Measurements from ENCODE around the gene MEGF11.
"Not testable (repeated sequence)": the region's sequence is repeated elsewhere in the genome, so short reads cannot be mapped to it uniquely, and the experiment has no call there.

Gene MEGF11

DNA sequence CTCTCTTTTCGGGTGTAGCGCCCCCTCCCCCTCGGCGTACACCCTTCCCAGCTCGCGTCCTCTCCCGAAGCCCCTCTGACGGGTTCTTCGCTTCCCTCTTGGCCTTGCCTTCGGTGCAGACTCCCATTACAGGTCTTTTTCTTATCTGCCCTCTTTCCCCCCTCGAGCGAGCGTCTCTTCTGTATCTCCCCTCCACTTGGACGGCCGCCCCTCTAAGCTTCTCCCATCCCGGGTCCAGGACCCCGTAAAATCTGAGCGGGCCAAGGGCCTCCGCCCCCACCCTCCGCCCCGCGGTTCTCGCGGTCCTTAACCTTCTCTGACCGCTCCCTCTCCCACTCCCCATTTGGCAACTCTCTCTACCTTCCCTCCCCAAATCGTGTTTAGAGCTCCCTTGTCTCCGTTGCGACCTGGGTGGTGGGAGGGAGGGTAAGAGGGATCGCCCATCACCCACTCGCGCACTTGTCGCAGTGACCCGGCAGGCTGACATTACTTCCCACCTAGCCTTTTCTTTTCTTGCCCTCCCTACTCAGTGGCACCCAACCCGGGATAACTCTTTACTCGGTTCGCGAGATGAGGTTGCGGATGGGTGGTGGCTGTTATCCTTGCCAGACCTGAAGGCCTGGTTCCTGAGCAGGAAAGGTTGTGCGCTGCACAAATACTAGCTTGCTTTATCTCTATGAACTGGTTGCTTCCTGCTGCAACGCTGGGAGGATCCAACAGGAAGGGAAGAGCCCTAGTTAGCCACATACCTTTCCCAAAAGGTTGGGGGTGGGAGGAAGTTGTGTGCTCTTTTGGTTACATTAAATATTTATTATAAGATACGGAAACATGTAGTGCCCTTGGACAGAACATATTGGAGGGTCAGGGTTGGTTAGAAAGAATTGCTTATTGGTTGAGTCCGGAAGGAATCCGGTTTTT is 383.3 kb downstream of the MEGF11 start:
- DNase-seq, result no peak

DNA sequence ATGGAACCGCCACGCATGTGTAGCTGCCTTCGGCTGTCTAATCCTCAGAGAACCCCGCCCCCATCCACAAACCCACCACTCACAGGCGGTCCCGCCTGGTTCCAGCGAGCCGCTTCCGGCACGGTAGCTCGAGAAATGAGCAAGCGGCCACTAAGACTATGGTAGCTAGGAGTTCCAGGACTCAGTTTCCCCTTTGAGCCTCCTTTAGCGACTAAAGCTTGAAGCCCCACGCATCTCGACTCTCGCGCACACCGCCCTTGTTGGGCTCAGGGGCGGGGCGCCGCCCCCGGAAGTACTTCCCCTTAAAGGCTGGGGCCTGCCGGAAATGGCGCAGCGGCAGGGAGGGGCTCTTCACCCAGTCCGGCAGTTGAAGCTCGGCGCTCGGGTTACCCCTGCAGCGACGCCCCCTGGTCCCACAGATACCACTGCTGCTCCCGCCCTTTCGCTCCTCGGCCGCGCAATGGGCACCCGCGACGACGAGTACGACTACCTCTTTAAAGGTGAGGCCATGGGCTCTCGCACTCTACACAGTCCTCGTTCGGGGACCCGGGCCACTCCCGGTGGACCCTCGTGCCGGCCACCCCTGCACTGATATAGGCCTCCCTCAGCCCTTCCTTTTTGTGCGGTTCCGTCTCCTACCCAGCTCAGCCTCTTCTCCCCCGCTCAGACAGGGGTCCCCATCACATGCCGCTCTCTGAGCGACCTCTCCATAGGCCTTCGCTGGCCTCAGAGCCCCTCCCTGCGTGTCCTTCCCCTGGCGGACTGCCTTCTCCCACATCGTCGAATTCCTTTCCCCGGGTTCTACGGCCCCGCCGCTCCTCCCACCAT is 384.2 kb downstream of the MEGF11 start, which contains the start of gene RAB11A:
TSS of gene RAB11A (plus strand) at position 366 of the 828 bp plus-strand sequence. CDS start at position 461, 95 bp downstream.
- peak; percentile 93 to 96 for DNase-seq

DNA sequence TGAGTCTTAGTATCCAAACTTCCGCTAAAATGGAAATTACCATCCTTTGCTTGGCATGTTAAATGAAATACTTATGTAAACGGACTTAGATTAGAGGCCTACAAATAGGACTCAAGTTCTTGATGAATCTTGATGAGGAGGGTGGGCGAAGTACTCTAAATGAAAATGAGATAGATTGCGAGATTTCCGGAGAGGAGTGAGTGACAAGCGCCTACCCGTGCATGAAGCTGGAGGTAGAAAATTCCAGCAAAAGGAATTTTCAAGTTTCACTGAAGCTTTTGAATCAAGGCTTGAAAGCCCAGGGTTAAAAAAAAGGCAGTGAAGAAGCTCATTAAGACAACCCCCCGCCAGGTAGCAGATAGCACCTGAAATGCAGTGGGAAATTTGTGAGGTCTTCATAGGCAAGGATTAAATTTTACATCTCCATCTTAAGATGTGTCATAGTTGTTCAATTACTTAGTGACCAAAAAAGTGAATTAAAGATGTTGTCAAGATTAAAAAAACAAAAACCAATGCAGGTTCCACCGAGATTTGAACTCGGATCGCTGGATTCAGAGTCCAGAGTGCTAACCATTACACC is 384.9 kb downstream of the MEGF11 start:
- DNase-seq, result no peak

DNA sequence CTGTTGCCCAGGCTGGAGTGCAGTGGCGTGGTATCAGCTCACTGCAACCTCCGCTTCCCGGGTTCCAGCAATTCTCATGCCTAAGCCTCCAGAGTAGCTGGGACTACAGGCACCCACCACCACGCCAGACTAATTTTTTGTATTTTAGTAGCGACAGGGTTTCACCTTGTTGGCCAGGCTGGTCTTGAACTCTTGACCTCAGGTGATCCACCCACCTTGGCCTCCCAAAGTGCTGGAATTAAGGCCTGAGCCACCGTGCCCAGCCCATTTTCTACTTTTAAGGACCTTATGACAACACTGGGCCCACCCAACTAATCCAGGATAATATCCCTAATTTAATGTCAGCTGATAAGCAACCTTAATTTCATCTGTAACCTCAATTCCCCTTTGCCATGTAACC is 385.6 kb downstream of the MEGF11 start:
- DNase-seq, result not testable (repeated sequence)

DNA sequence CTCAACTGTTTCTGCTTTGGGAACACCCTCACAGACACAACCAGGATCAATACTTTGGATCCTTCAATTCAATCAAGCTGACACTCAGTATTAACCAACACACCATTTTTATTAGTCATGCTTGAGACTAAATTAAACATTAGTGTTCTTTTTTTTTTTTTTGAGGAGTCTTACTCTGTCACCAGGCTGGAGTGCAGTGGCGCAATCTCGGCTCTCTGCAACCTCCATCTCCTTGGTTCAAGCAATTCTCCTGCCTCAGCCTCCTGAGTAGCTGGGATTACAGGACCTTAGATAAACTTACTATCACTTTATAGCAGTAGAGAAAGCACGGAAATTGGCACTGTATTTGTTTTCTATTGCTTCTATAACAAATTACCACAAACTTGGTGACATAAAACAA is 386.3 kb downstream of the MEGF11 start:
- no peak for DNase-seq

DNA sequence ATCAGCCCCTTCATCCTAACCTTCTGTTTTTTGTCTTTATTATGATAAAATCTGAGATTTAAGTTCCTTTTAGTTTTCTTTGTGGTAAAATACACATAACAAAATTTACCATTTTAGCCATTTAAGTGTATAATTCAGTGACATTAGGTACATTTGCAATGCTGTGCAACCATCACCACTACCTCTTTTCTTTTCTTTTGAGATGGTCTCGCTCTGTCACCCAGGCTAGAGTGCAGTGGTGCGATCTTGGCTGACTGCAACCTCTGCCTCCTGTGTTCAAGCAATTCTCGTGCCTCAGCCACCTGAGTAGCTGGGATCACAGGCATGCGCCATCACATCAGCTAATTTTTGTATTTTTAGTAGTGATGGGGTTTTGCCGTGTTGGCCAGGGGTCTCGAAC is 390.4 kb downstream of the MEGF11 start:
- DNase-seq, result no peak

DNA sequence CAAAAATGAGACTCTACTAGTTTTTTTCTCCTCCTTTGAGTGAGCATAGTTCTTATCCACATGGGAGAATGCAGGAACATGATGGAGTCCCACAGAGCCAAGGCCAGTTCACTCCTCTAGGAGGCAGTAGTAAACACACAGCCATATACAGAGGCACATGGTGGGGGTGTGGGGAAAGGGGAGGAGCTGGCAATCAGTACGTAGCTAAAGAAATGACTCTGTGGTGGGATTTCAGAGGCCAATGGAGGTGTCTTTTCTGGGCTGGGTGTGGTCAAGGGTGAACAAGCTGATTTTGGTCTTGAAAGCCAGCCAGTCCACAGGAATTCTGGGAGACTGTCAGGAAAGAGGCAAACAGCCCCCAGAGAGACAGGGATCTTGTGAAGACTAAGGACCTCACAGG is 390.9 kb downstream of the MEGF11 start:
- DNase-seq, result peak; percentile 50 to 56

DNA sequence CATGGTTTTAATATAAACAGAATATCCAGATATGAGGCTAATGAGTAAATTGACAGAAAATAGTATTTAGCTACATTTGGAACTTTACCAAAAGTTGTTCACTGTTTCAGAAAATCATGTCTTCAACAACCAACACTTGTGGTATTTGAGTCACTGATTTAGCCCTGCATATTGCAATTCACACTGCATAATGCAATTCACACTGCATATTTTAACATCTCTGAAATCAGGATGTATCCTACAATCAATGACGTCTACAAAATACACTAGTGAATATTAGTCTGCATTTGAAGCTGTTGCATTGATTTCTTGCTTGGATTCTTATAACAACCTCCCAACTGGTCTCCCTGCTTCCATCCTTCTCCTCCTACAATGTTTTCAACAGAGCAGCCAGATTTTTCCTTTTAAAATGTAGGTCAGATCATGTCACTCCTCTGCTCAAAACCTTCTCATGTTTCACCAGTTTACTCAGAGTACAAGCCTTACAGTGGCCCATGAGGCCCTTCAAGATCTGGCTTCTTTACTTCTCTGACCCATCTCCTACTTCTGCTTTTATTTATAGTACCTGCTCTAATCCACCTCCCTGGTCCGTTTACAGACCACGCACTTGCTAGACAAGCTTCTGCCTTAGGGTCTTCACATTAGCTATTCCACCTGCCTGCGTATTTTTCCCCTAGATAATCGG is 395.7 kb downstream of the MEGF11 start:
- DNase-seq, result no peak

DNA sequence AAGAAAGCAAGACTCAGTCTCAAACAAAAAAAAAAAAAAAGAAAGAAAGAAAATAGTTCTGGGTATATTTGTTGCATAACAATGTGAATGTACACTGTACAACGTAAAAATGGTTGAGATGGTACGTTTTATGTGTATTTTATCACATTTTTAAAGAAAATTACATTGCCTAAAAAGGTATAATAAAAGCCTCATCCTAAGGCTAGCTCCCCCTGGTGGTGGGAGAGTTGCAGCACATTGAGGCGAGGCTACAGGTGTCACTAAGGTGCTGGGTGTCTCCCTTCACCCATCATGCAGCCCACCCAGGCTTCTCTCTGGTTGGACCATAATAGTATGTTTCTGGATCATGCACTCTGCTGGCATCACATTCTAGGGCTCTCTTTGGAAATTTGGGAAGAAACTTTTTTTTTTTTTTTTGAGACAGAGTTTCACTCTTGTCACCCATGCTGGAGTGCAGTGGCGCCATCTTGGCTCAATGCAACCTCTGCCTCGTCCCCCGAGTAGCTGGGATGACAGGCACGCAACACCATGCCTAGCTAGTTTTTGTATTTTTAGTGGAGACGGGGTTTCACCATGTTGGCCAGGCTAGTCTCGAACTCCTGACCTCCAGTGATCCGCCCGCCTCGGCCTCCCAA is 396.6 kb downstream of the MEGF11 start:
- peak; percentile 80 to 84 for DNase-seq

DNA sequence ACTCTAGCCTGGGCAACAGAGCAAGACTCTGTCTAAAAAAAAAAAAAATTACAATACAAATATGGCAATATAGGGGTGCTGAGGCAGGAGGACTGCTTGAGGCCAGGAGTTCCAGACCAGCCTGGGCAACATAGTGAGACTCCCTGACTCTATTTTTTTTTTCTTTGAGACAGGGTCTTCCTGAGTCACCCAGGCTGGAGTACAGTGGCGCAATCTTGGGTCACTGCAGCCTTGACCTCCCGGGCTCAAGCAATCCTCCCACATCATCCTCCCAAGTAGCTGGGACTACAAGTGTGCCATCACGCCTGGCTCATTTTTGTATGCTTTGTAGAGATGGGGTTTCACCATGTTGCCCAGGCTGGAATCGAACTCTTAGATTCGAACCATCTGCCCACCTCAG is 401.6 kb downstream of the MEGF11 start:
- no peak for DNase-seq

DNA sequence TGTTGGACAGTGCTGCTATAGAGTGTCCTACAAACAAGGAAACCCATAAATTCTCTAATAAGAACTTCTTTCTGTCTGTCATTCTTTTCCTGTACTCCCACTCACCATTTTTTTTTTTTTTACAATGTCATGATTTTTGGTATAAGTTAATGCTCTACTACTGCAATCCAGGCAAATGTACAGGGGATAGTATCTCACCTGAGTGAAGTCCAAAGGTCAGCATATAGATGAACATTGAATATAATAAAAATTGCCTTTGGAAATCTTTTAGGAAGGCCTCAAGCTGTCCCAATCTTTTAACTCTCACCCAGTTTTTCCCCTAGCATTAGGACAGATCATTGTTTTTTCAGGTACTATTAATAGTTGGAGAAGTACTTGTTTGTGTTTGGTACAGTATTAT is 405.6 kb downstream of the MEGF11 start:
- DNase-seq, result no peak

DNA sequence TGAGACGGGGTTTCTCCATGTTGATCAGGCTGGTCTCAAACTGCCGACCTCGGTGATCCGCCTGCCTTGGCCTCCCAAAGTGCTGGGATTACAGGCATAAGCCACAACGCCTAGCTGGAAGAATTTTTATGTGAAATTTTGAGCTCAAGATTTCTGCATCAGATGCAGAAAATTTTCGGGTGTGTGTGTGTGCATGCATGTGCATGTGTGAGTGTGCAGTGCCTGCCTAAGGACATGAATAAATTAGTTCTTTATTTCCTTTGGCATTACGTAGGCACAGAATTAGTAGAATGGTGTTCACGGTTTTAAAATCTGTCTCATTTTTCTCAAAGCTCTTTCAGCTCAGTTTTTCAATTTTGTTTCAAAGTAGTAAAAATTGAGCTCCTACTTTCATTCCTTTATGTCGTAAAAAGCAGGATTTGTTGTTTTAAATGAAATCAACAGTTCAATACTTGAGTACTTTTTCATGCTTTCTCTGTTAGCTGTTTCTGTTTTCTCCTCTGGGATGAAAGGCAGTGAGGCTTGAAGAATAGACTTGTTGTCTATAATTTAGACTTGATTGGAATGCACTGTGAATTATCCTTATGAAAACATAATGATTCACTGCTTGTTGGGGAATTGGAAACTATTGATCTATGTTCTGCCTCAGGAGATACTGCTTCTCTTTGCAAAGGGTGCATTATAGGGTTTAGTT is 407.6 kb downstream of the MEGF11 start:
- no peak for DNase-seq
